Measurements from ENCODE around the gene RASAL1. TPM values are rescaled to one million over a fixed set of nuclear protein-coding genes. Genes with fewer than 3 reads are reported as not detected.
A peak's percentile ranks its signal among the peaks of the same experiment; 100 is the strongest.

Gene RASAL1
- total RNA-seq, 2 experiments from 2014 or later = 1.2 to 2.7 TPM

DNA sequence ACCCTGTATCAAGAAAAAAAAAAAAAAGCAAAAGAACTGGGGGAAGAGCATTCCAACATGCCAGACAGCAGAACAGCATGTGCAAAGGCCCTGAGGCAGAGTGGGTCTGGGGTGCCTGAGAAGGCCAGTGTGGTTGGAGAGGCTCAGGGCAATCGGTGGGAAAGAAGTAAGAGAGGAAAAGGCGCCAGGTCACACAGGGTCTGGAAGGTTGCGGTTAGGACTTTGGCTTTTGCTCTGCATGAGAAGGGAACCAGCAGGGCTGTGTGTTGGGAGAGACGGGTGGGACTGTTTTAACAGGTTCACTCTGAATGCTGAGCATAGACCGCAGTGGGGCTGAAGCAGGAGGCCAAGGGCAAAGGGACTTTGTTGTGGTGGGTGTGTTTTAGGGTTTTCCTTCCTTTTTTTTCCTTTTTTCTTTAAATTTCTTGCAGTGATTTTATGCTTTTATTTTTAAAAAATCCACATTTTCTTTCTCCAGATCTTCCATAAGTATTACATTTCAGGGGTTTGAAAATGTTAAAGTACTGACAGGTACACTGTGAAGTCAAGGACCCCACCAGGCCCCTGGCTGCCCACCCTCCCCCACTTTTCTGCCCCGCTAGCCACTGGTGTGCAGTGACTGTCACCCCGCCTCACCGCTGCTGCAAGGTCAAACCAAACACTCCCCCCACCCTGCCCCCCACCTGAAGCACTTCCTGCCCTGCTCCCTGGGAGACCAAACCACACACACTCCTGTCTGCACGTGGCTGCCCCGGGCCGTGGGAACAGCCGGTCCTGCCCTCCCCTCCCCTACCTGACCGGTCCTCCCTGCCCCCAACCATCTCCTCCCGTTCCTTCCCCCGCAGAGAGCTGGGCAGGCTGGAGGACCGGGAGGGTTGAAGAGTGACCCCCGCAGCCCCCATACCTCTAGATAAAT, 49.1 kb downstream of the RASAL1 start:
- Histone ChIP-seq H3K27me3 (ENCODE audit: control insufficient read depth in 1 of 2, insufficient read depth in 2 of 2, low read length in 2 of 2) (no peaks in the 10 kb centered on the region), H3K27ac (ENCODE audit: low read depth in 1 of 2, low read length in 2 of 2) (peak overlapping the region; percentile 42 to 62), H3K36me3 (ENCODE audit: insufficient read depth, low read length) (peaks cover 12% of the 10 kb centered on the region), H3K4me3 (ENCODE audit: low read length) (no peak overlapping the region), H3K4me1 (ENCODE audit: insufficient read depth, low read length) (peaks cover 81% of the 10 kb centered on the region), H3K9me3 (ENCODE audit: control insufficient read depth in 1 of 2, insufficient read depth in 1 of 2, low read length in 2 of 2) (no peaks in the 10 kb centered on the region)
- H3K4me1 Mint-ChIP-seq (ENCODE audit: low read depth) = peaks cover 93% of the 10 kb centered on the region
- no peaks in the 10 kb centered on the region for H3K27me3 Mint-ChIP-seq
- DNase-seq (peak in 10 of 14 experiments; percentile 20 to 69 (median 40)), ATAC-seq (ENCODE audit: poor library complexity) (peak; percentile 41)
- TF ChIP-seq, protein P1, sequence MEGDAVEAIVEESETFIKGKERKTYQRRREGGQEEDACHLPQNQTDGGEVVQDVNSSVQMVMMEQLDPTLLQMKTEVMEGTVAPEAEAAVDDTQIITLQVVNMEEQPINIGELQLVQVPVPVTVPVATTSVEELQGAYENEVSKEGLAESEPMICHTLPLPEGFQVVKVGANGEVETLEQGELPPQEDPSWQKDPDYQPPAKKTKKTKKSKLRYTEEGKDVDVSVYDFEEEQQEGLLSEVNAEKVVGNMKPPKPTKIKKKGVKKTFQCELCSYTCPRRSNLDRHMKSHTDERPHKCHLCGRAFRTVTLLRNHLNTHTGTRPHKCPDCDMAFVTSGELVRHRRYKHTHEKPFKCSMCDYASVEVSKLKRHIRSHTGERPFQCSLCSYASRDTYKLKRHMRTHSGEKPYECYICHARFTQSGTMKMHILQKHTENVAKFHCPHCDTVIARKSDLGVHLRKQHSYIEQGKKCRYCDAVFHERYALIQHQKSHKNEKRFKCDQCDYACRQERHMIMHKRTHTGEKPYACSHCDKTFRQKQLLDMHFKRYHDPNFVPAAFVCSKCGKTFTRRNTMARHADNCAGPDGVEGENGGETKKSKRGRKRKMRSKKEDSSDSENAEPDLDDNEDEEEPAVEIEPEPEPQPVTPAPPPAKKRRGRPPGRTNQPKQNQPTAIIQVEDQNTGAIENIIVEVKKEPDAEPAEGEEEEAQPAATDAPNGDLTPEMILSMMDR (IDR thresholded peaks at IDR 0.05) = no peak
- peaks cover 28% of the 10 kb centered on the region for H3K36me3 Mint-ChIP-seq (ENCODE audit: low read depth)
- ChIA-PET CTCF (no interaction called here), POLR2A (interaction anchor here (1.0 to 1.5 kb wide), 2 partner anchors 25 to 88 kb away, joined by 3 to 5 read pairs; no protein-coding TSS in a partner anchor)
- H3K4me3 Mint-ChIP-seq = peak overlapping the region; percentile 82
- no peaks in the 10 kb centered on the region for H3K9me3 Mint-ChIP-seq
- peak overlapping the region; percentile 66 for H3K27ac Mint-ChIP-seq
- intact Hi-C loops (cut with DNase I, micrococcal nuclease) = loop anchor here in 1 of 2 experiments (10.0 kb wide), 1 partner anchor 68 kb away; no protein-coding TSS in a partner anchor

DNA sequence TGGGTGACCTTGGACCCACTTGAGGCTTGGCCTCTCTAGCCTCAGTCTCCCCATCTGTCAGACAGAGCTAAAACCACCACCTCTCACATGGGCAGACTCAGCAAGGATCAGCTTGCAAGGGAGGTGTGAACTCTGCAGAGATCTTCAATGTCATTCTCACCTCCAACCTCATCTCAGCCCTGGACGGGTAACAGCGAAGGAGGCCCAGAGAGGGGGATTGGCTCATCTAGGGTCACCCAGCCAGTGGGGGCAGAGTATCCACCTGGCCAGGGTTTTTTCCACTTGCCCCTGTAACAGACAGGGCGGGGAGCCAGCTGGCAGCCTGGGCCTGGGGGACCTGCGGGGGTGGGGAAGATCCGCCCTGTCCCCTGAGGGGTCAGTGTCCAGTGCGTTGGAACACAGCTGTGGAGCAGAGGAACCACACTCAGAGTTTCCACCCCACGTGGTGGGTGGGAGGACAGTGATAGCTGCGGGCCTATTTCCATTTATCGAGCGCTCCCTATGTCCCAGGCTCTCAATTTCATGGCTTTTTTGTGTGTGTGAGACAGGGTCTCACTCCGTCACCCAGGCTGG, 51.6 kb downstream of the RASAL1 start:
- DNase-seq (no peak), ATAC-seq (ENCODE audit: poor library complexity) (no peak)
- H3K27me3 ChIP-seq (ENCODE audit: control insufficient read depth in 1 of 2, insufficient read depth in 2 of 2, low read length in 2 of 2) = no peaks in the 10 kb centered on the region
- H3K9me3 ChIP-seq (ENCODE audit: control insufficient read depth in 1 of 2, insufficient read depth in 1 of 2, low read length in 2 of 2) = no peaks in the 10 kb centered on the region
- ChIA-PET POLR2A (no interaction called here), CTCF (no interaction called here)
- no peak overlapping the region for H3K4me3 ChIP-seq (ENCODE audit: low read length)
- Mint-ChIP-seq H3K27me3 (no peaks in the 10 kb centered on the region), H3K36me3 (ENCODE audit: low read depth) (peaks cover 51% of the 10 kb centered on the region), H3K9me3 (no peaks in the 10 kb centered on the region), H3K4me3 (no peak overlapping the region), H3K4me1 (ENCODE audit: low read depth) (peaks cover 81% of the 10 kb centered on the region), H3K27ac (peak overlapping the region; percentile 69)
- no peak overlapping the region for H3K27ac ChIP-seq (ENCODE audit: low read depth in 1 of 2, low read length in 2 of 2)
- H3K36me3 ChIP-seq (ENCODE audit: insufficient read depth, low read length) = peaks cover 18% of the 10 kb centered on the region
- TF ChIP-seq, protein P1 (IDR thresholded peaks at IDR 0.05) = no peak
- intact Hi-C loops (cut with DNase I, micrococcal nuclease) = loop anchor here in 1 of 2 experiments (10.0 kb wide), 1 partner anchor 71 kb away; no protein-coding TSS in a partner anchor
- peaks cover 55% of the 10 kb centered on the region for H3K4me1 ChIP-seq (ENCODE audit: insufficient read depth, low read length)

DNA sequence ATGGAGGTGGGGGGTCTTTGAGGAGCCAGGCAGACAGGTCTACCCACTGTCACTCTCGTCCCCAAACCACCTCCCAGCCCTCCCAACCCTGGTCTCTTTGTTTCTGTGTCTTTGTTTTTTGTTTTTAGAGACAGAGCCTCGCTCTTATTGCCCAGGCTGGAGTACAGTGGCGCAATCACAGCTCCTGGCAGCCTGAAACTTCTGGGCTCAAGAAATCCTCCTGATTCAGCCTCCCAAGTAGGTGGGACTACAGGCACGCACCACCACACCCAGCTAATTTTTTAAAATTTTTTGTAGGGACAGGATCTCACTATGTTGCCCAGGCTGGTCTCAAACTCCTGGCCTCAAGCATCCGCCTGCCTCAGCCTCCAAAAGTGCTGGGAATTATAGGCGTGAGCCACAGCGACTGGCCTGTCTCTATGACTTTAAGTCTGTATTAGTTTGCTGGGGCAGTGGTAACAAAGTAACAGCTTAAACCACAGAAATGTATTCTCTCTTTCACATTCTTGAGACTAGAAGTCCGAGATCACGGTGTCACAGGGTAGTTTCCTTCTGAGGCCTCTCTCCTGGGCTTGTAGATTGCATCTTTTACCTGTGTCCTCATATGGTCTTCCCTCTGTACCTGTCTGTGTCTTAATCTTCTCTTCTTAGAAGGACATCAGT, 52.9 kb downstream of the RASAL1 start:
- H3K4me3 Mint-ChIP-seq = no peak overlapping the region

More for the DNA sequence above, 52.9 kb downstream of the RASAL1 start:
- Mint-ChIP-seq H3K27me3 (no peaks in the 10 kb centered on the region), H3K36me3 (ENCODE audit: low read depth) (peaks cover 62% of the 10 kb centered on the region), H3K27ac (peak overlapping the region; percentile 69), H3K4me1 (ENCODE audit: low read depth) (peaks cover 78% of the 10 kb centered on the region), H3K9me3 (no peaks in the 10 kb centered on the region)
- no peaks in the 10 kb centered on the region for H3K9me3 ChIP-seq (ENCODE audit: control insufficient read depth in 1 of 2, insufficient read depth in 1 of 2, low read length in 2 of 2)
- ChIA-PET CTCF (no interaction called here), POLR2A (no interaction called here)
- ATAC-seq (ENCODE audit: poor library complexity) (no peak), DNase-seq (no peak)
- H3K36me3 ChIP-seq (ENCODE audit: insufficient read depth, low read length) = peaks cover 29% of the 10 kb centered on the region
- H3K27me3 ChIP-seq (ENCODE audit: control insufficient read depth in 1 of 2, insufficient read depth in 2 of 2, low read length in 2 of 2) = no peaks in the 10 kb centered on the region
- H3K4me3 ChIP-seq (ENCODE audit: low read length) = no peak overlapping the region
- TF ChIP-seq, protein P1 (IDR thresholded peaks at IDR 0.05) = no peak
- peaks cover 42% of the 10 kb centered on the region for H3K4me1 ChIP-seq (ENCODE audit: insufficient read depth, low read length)
- H3K27ac ChIP-seq (ENCODE audit: low read depth in 1 of 2, low read length in 2 of 2) = no peak overlapping the region
- intact Hi-C loops (cut with DNase I, micrococcal nuclease) = loop anchor here in 1 of 2 experiments (10.0 kb wide), 1 partner anchor 72 kb away; no protein-coding TSS in a partner anchor

Data from CD4-positive, alpha-beta T cell (primary cell).